ENCODE data around the gene RAB35.

DNA sequence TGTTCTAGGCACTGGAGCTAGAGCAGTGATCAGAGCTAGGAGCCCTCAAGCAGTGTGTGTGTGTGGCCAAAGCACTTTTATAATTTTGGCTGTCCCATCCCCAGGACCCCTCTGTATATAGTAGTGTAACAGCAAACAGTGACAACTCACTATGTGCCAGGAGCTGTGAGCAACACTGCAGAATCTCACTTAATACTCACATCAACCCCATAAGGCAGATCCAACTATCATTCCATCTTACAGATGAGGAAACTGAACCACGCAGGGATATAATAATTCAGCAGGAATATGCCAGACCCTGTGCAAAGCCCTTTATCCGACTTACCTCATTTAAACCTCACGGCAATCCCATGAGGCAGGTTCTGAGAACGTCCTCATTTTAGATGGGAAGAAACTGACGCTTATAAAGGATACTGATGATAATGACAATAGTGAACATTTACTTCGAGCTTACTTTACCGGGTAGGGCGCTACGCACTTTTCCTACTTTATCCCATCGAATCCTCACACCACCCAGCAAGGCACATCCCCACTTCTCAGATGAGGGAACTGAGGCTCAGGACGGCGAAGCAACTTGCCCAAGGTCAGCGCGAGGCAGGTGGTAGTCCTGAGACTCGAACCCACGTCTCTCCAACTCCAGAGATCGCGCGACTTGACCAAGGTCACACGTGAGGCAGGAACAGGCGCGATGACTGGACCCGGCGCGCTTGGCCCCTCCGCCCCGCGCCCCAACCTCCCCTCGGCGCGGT lies 687 bp downstream of the RAB35 start:
- TF ChIP-seq, protein P1, sequence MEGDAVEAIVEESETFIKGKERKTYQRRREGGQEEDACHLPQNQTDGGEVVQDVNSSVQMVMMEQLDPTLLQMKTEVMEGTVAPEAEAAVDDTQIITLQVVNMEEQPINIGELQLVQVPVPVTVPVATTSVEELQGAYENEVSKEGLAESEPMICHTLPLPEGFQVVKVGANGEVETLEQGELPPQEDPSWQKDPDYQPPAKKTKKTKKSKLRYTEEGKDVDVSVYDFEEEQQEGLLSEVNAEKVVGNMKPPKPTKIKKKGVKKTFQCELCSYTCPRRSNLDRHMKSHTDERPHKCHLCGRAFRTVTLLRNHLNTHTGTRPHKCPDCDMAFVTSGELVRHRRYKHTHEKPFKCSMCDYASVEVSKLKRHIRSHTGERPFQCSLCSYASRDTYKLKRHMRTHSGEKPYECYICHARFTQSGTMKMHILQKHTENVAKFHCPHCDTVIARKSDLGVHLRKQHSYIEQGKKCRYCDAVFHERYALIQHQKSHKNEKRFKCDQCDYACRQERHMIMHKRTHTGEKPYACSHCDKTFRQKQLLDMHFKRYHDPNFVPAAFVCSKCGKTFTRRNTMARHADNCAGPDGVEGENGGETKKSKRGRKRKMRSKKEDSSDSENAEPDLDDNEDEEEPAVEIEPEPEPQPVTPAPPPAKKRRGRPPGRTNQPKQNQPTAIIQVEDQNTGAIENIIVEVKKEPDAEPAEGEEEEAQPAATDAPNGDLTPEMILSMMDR (IDR thresholded peaks at IDR 0.05), result no peak
- no peak for TF ChIP-seq POLR2A (IDR thresholded peaks at IDR 0.05)
- no peak for TF ChIP-seq POLR2AphosphoS5 (IDR thresholded peaks at IDR 0.05; ENCODE audit: insufficient read depth in 1 of 2, low read depth in 1 of 2)

Data from vagina (tissue), 2 donors.